ENCODE data around the gene ZMYND11. TPM values are rescaled to one million over a fixed set of nuclear protein-coding genes. Genes with fewer than 3 reads are reported as not detected.

Gene ZMYND11
- total and polyA plus RNA-seq, 2 donors (not counting 1 experiment from before 2014, with no cell fraction given) = 17.3 to 50.1 TPM

DNA sequence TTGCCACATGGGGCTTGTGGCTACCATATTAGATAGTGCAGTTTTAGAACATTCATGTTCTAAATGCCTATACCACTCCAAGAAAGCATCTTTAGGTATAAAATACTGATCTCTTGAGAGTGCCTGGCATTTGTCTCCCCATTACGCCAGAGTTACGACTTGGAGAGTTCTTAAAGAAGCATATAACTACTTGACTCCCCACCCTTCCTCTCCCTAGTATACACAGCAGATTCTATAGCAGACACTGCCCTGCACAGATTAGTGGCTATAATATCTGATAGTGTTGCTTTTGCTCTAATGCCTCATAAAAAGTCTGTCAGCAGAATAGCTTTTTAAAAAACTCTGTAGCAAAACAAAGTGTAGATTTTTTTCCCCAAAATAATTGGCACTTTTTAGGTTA lies 90.8 kb downstream of the ZMYND11 start:
- H4K20me1 ChIP-seq (ENCODE audit: control insufficient read depth, insufficient read depth, low read length, poor library complexity, severe bottlenecking) = no peaks in the 10 kb centered on the region
- H3K9me3 Mint-ChIP-seq (ENCODE audit: insufficient read depth) = no peaks in the 10 kb centered on the region
- WGBS (ENCODE audit: insufficient coverage) = no CpG with 5 or more reads among the region's 2 CpGs
- no peaks in the 10 kb centered on the region for H3K27me3 Mint-ChIP-seq
- no peaks in the 10 kb centered on the region for H3K27me3 ChIP-seq (replicated peaks in 1 of 4; ENCODE audit: control extremely low read depth in 1 of 4, control insufficient read depth in 3 of 4, insufficient read depth in 4 of 4, low read length in 3 of 4)
- H3K4me1 ChIP-seq (ENCODE audit: control insufficient read depth in 2 of 2, insufficient read depth in 2 of 2, low read length in 2 of 2) = no peaks in the 10 kb centered on the region
- H3K36me3 ChIP-seq (replicated peaks in 1 of 2; ENCODE audit: control extremely low read depth in 1 of 2, control insufficient read depth in 1 of 2, extremely low read depth in 1 of 2, insufficient read depth in 2 of 2, low read length in 1 of 2) = peaks cover 0 to 1% of the 10 kb centered on the region in 2 experiments
- ATAC-seq (ENCODE audit: low read depth) (no peak), DNase-seq (no peak)
- no peak overlapping the region for H3K4me3 Mint-ChIP-seq
- H3K27ac Mint-ChIP-seq = no peak overlapping the region
- no peaks in the 10 kb centered on the region for H3K9me3 ChIP-seq (ENCODE audit: control extremely low read depth in 1 of 3, control insufficient read depth in 2 of 3, insufficient read depth in 1 of 3, low read length in 2 of 3)
- POLR2A ChIA-PET = no interaction called here
- TF ChIP-seq, protein P1, sequence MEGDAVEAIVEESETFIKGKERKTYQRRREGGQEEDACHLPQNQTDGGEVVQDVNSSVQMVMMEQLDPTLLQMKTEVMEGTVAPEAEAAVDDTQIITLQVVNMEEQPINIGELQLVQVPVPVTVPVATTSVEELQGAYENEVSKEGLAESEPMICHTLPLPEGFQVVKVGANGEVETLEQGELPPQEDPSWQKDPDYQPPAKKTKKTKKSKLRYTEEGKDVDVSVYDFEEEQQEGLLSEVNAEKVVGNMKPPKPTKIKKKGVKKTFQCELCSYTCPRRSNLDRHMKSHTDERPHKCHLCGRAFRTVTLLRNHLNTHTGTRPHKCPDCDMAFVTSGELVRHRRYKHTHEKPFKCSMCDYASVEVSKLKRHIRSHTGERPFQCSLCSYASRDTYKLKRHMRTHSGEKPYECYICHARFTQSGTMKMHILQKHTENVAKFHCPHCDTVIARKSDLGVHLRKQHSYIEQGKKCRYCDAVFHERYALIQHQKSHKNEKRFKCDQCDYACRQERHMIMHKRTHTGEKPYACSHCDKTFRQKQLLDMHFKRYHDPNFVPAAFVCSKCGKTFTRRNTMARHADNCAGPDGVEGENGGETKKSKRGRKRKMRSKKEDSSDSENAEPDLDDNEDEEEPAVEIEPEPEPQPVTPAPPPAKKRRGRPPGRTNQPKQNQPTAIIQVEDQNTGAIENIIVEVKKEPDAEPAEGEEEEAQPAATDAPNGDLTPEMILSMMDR (IDR thresholded peaks at IDR 0.05) = no peak
- TF ChIP-seq EZH2 (IDR thresholded peaks at IDR 0.05; ENCODE audit: borderline replicate concordance, insufficient read depth, low read depth, low read length, poor library complexity, severe bottlenecking) = no peak
- CTCF ChIA-PET = no interaction called here
- H3K4me2 ChIP-seq (replicated peaks; ENCODE audit: low read depth, low read length, poor library complexity, severe bottlenecking) = no peak overlapping the region
- no peak overlapping the region for H3K9ac ChIP-seq (ENCODE audit: low read length)
- H3K79me2 ChIP-seq (ENCODE audit: control insufficient read depth, insufficient read depth, low read length) = no peaks in the 10 kb centered on the region
- H3K4me1 Mint-ChIP-seq = peaks cover 4% of the 10 kb centered on the region
- intact Hi-C loops (cut with micrococcal nuclease) = no loop called here
- H3K27ac ChIP-seq (ENCODE audit: low read length in 2 of 2) = no peak overlapping the region
- no peak overlapping the region for H2AFZ ChIP-seq (ENCODE audit: insufficient read depth, low read depth, low read length, poor library complexity, severe bottlenecking)
- H3K4me3 ChIP-seq (ENCODE audit: control extremely low read depth in 1 of 5, extremely low read depth in 1 of 5, insufficient read depth in 1 of 5, low read depth in 2 of 5, low read length in 4 of 5) = no peak overlapping the region

DNA sequence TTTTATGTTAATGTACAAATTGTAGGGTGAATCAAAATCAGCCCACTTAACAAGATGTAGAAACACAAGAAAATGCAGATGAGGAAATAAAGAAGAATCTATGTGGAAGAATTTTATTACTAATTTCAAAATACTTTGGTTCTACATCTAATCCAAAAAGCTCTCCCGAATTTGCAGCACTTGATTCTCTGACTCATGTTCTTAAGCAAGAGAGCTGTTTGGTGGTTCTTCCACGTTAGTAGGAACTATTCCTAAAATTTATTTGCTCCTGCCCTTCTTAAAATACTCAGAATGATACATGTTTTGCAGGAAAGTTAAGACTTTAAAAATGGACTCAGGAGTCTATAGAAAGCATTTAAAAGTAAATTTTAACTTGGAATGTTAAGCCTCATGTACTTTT lies 91.8 kb downstream of the ZMYND11 start:
- Histone ChIP-seq H2AFZ (ENCODE audit: insufficient read depth, low read depth, low read length, poor library complexity, severe bottlenecking) (no peak overlapping the region), H3K9ac (ENCODE audit: low read length) (no peak overlapping the region), H3K4me1 (ENCODE audit: control insufficient read depth in 2 of 2, insufficient read depth in 2 of 2, low read length in 2 of 2) (no peaks in the 10 kb centered on the region), H3K9me3 (ENCODE audit: control extremely low read depth in 1 of 3, control insufficient read depth in 2 of 3, insufficient read depth in 1 of 3, low read length in 2 of 3) (no peaks in the 10 kb centered on the region), H3K4me3 (ENCODE audit: control extremely low read depth in 1 of 5, extremely low read depth in 1 of 5, insufficient read depth in 1 of 5, low read depth in 2 of 5, low read length in 4 of 5) (no peak overlapping the region), H3K27ac (ENCODE audit: low read length in 2 of 2) (no peak overlapping the region), H3K4me2 (replicated peaks; ENCODE audit: low read depth, low read length, poor library complexity, severe bottlenecking) (no peak overlapping the region), H3K36me3 (replicated peaks in 1 of 2; ENCODE audit: control extremely low read depth in 1 of 2, control insufficient read depth in 1 of 2, extremely low read depth in 1 of 2, insufficient read depth in 2 of 2, low read length in 1 of 2) (peaks cover 0 to 1% of the 10 kb centered on the region in 2 experiments), H3K79me2 (ENCODE audit: control insufficient read depth, insufficient read depth, low read length) (no peaks in the 10 kb centered on the region), H4K20me1 (ENCODE audit: control insufficient read depth, insufficient read depth, low read length, poor library complexity, severe bottlenecking) (no peaks in the 10 kb centered on the region), H3K27me3 (replicated peaks in 1 of 4; ENCODE audit: control extremely low read depth in 1 of 4, control insufficient read depth in 3 of 4, insufficient read depth in 4 of 4, low read length in 3 of 4) (no peaks in the 10 kb centered on the region)
- POLR2A ChIA-PET = no interaction called here
- Mint-ChIP-seq H3K4me3 (no peak overlapping the region), H3K4me1 (peaks cover 2% of the 10 kb centered on the region), H3K9me3 (ENCODE audit: insufficient read depth) (no peaks in the 10 kb centered on the region), H3K27me3 (no peaks in the 10 kb centered on the region), H3K27ac (no peak overlapping the region)
- ATAC-seq (ENCODE audit: low read depth) (no peak), DNase-seq (no peak)
- no CpG with 5 or more reads among the region's 2 CpGs for WGBS (ENCODE audit: insufficient coverage)
- CTCF ChIA-PET = no interaction called here
- intact Hi-C loops (cut with micrococcal nuclease) = no loop called here
- TF ChIP-seq, protein P1 (IDR thresholded peaks at IDR 0.05) = no peak
- no peak for TF ChIP-seq EZH2 (IDR thresholded peaks at IDR 0.05; ENCODE audit: borderline replicate concordance, insufficient read depth, low read depth, low read length, poor library complexity, severe bottlenecking)
